Keratinocyte (primary cell): Measurements from ENCODE around the gene XCR1. TPM values are rescaled to one million over a fixed set of nuclear protein-coding genes. Genes with fewer than 3 reads are reported as not detected.

Source experiments
- DNase-seq: peaks from one replicate; pipeline ENCODE4 v3.0.0-alpha.2; 2011; ENCODE audit warnings: low read depth, missing footprints, low spot score
- FAIRE-seq: peaks from 2 replicates; lab custom pipeline; 2011; peaks lifted over from hg19 to GRCh38; lab: Jason Lieb, UNC
- H2AFZ ChIP-seq: 2 replicates; pipeline ENCODE4 v1.6.0; 2012; ENCODE audit warnings: low read length, control low read depth, inconsistent platforms; ENCODE audit not compliant: control insufficient read depth
- H3K27ac ChIP-seq: 2 replicates; pipeline ENCODE4 v1.5.1; 2011; ENCODE audit warnings: low read length; ENCODE audit not compliant: control insufficient read depth, insufficient read depth
- H3K27me3 ChIP-seq: 3 replicates; pipeline ENCODE4 v1.6.0; 2011; ENCODE audit warnings: low read length; ENCODE audit not compliant: control insufficient read depth, insufficient read depth; ENCODE audit errors: extremely low read depth
- H3K36me3 ChIP-seq, 2 experiments: 2 replicates in 1 of 2; 3 replicates in 1 of 2; pipeline ENCODE4 v1.5.1; 2011; ENCODE audit warnings: low read length in 2 of 2, mild to moderate bottlenecking in 1 of 2; ENCODE audit not compliant: control insufficient read depth in 2 of 2, insufficient read depth in 2 of 2; ENCODE audit errors: extremely low read depth in 1 of 2
- H3K4me1 ChIP-seq: 3 replicates; pipeline ENCODE4 v1.5.1; 2011; ENCODE audit warnings: low read length; ENCODE audit not compliant: control insufficient read depth, insufficient read depth; ENCODE audit errors: extremely low read depth
- H3K4me2 ChIP-seq: 3 replicates; pipeline ENCODE4 v1.6.0; 2011; ENCODE audit warnings: low read depth, low read length; ENCODE audit not compliant: control insufficient read depth, insufficient read depth; ENCODE audit errors: extremely low read depth
- H3K4me3 ChIP-seq, 3 experiments: fragments of 200-600 bp in 1 of 3; sonication (generic) in 1 of 3; 2 replicates in 2 of 3; 3 replicates in 1 of 3; pipeline ENCODE4 v1.5.1; 2011 to 2016; ENCODE audit warnings: low read length in 3 of 3, mild to moderate bottlenecking in 3 of 3, control low read depth in 2 of 3, inconsistent platforms in 1 of 3, low read depth in 1 of 3, mixed read lengths in 1 of 3, mixed run types in 1 of 3, moderate library complexity in 1 of 3; ENCODE audit not compliant: control insufficient read depth in 2 of 3, insufficient read depth in 2 of 3; ENCODE audit errors: extremely low read depth in 1 of 3
- H3K79me2 ChIP-seq: 2 replicates; pipeline ENCODE4 v1.6.0; 2012; ENCODE audit warnings: low read length; ENCODE audit not compliant: control insufficient read depth, insufficient read depth
- H3K9ac ChIP-seq: 3 replicates; pipeline ENCODE4 v1.6.0; 2011; ENCODE audit warnings: low read length; ENCODE audit not compliant: control insufficient read depth, insufficient read depth; ENCODE audit errors: extremely low read depth
- H3K9me1 ChIP-seq: 3 replicates; pipeline ENCODE4 v1.6.0; 2011; ENCODE audit warnings: low read length; ENCODE audit not compliant: control insufficient read depth, insufficient read depth; ENCODE audit errors: extremely low read depth
- H3K9me3 ChIP-seq: 2 replicates; pipeline ENCODE4 v1.5.1; 2012; ENCODE audit warnings: low read depth, low read length; ENCODE audit not compliant: control insufficient read depth
- H4K20me1 ChIP-seq: 3 replicates; pipeline ENCODE4 v1.6.0; 2011; ENCODE audit warnings: low read length; ENCODE audit not compliant: control insufficient read depth, insufficient read depth; ENCODE audit errors: extremely low read depth
- CTCF ChIP-seq, 3 experiments: IDR thresholded peaks in 1 of 3; conservative IDR thresholded peaks in 1 of 3; optimal IDR thresholded peaks in 1 of 3; 2 replicates in 2 of 3; 3 replicates in 1 of 3; pipeline versions ENCODE3 to v1.5.1; 2011; ENCODE audit warnings: low read length in 3 of 3, mild to moderate bottlenecking in 3 of 3, moderate library complexity in 2 of 3, control low read depth in 1 of 3, inconsistent platforms in 1 of 3; ENCODE audit not compliant: insufficient read depth in 2 of 3; ENCODE audit errors: extremely low read depth in 1 of 3
- EZH2 ChIP-seq: IDR thresholded peaks from one replicate; pipeline ENCODE4 v1.6.1; 2012; ENCODE audit warnings: inconsistent platforms, mild to moderate bottlenecking, low read length, moderate library complexity
- dilution Hi-C: fragments of 300-500 bp; cut with MboI; formaldehyde crosslinking; loops from one replicate; pipeline ENCODE4 v1.7.0; 2020; ENCODE audit warnings: low sequenced_read_pairs; ENCODE audit not compliant: extremely low pct_ligation_motif_present
- polyA plus RNA-seq, 5 experiments: library from polyadenylated mRNA; depleted of rRNA in 3 of 5; stranded (reverse) in 3 of 5; stranded (forward) in 1 of 5; unstranded in 1 of 5; fragments of >200 nt; gene quantifications; 1 replicate in 1 of 5; 2 replicates in 3 of 5; 3 replicates in 1 of 5; pipeline versions ENCODE4 v1.2.1 to v1.2.3, GENCODE V29; 2011 to 2012; ENCODE audit warnings: missing spikeins in 2 of 5, low read depth in 1 of 5, low replicate concordance in 1 of 5

XCR1 gene
- polyA plus RNA-seq, 1 donor (not counting 4 experiments of a cell fraction or from before 2014, with no cell fraction given) = 0.01 TPM

- no peak overlapping the region for H3K4me3 ChIP-seq
- no peak for DNase-seq
Measured at GRCh38 chr3:46024131-46024530, 3.2 kb downstream of the XCR1 start.

DNA sequence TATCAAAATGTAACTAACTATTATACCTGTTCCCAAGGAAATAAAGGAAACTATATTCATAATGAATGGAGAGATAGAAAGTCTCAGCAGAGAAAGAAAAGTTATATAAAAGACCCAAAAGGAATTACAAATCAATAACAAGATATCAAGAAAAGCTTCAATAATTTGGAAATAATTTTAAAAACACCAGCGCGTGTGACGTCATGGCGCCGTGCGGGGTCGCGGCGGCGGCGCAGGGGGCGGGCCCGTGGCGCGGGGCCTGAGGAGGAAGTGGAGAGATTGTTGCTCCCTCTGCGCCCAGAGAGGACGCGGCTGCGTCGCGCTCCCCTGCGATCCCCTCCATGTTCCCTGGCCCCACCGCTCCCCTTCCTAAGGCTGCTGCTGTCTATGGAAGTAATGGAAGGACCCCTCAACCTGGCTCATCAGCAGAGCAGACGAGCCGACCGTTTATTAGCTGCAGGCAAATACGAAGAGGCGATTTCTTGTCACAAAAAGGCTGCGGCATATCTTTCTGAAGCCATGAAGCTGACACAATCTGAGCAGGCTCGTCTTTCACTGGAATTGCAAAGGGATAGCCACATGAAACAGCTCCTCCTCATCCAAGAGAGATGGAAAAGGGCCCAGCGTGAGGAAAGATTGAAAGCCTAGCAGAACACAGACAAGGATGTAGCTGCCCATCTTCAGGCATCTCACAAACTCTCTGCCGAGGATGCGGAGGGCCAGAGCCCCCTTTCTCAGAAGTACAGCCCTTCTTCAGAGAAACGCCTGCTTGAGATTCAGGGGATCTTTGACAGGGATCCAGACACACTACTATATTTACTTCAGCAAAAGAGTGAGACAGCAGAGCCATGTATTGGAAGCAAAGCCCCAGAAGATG, 4.1 kb downstream of the XCR1 start:
- H3K4me1 ChIP-seq = no peaks in the 10 kb centered on the region
- H3K9me1 ChIP-seq = no peaks in the 10 kb centered on the region
- no peak overlapping the region for H2AFZ ChIP-seq
- no peak overlapping the region for H3K4me2 ChIP-seq
- no peak for DNase-seq
- FAIRE-seq = no peak
- H3K4me3 ChIP-seq = no peak overlapping the region
- H3K27ac ChIP-seq = no peak overlapping the region
- no peaks in the 10 kb centered on the region for H3K36me3 ChIP-seq
- no peaks in the 10 kb centered on the region for H3K9me3 ChIP-seq
- no peak overlapping the region for H3K9ac ChIP-seq
- H3K79me2 ChIP-seq = no peaks in the 10 kb centered on the region
- TF ChIP-seq CTCF (optimal IDR thresholded peaks at IDR 0.05 in 1 of 3, IDR thresholded peaks at IDR 0.05 in 1 of 3, conservative IDR thresholded peaks at IDR 0.05 in 1 of 3; ENCODE audit: extremely low read depth in 1 of 3, insufficient read depth in 2 of 3, low read length in 3 of 3) = no peak
- TF ChIP-seq EZH2 = no peak
- H3K27me3 ChIP-seq = no peaks in the 10 kb centered on the region
- dilution Hi-C loops = no loop called here
- no peaks in the 10 kb centered on the region for H4K20me1 ChIP-seq

More at GRCh38 chr3:46024131-46024530, 3.2 kb downstream of the XCR1 start:
- Histone ChIP-seq H3K36me3 (no peaks in the 10 kb centered on the region), H2AFZ (no peak overlapping the region), H3K9ac (no peak overlapping the region), H3K9me1 (no peaks in the 10 kb centered on the region), H3K27me3 (no peaks in the 10 kb centered on the region), H3K9me3 (no peaks in the 10 kb centered on the region), H3K4me1 (no peaks in the 10 kb centered on the region), H4K20me1 (no peaks in the 10 kb centered on the region), H3K4me2 (no peak overlapping the region), H3K27ac (no peak overlapping the region), H3K79me2 (no peaks in the 10 kb centered on the region)
- TF ChIP-seq EZH2 (no peak), CTCF (optimal IDR thresholded peaks at IDR 0.05 in 1 of 3, IDR thresholded peaks at IDR 0.05 in 1 of 3, conservative IDR thresholded peaks at IDR 0.05 in 1 of 3; ENCODE audit: extremely low read depth in 1 of 3, insufficient read depth in 2 of 3, low read length in 3 of 3) (no peak)
- no peak for FAIRE-seq
- dilution Hi-C loops = no loop called here
